ENCODE measurements around the gene KCNJ15. TPM values are rescaled to one million over a fixed set of nuclear protein-coding genes. Genes with fewer than 3 reads are reported as not detected.

The KCNJ15 gene
- total RNA-seq, 1 donor from 2014 or later: 0.97 TPM

GRCh38 chr21:38299671-38300070, 42.9 kb downstream of the KCNJ15 start:
- peaks cover 2% of the 10 kb centered on the region for H3K27me3 Mint-ChIP-seq (ENCODE audit: unreplicated experiment)
- H3K4me1 Mint-ChIP-seq (ENCODE audit: unreplicated experiment): peaks cover 61% of the 10 kb centered on the region
- no peak for DNase-seq (ENCODE audit: low spot score)
- TF ChIP-seq CTCF (IDR thresholded peaks at IDR 0.05; ENCODE audit: unreplicated experiment): no peak
- H3K4me3 Mint-ChIP-seq (ENCODE audit: unreplicated experiment): no peak overlapping the region
- H3K27ac Mint-ChIP-seq (ENCODE audit: unreplicated experiment): no peak overlapping the region
- no peaks in the 10 kb centered on the region for H3K36me3 Mint-ChIP-seq (ENCODE audit: low read depth, unreplicated experiment)
- H3K9me3 Mint-ChIP-seq (ENCODE audit: unreplicated experiment): no peaks in the 10 kb centered on the region

GRCh38 chr21:38300141-38300578, 43.4 kb downstream of the KCNJ15 start:
- H3K27ac Mint-ChIP-seq (ENCODE audit: unreplicated experiment): no peak overlapping the region

GRCh38 chr21:38301321-38302214, 44.8 kb downstream of the KCNJ15 start:
- Mint-ChIP-seq H3K4me1 (ENCODE audit: unreplicated experiment) (peaks cover 50% of the 10 kb centered on the region), H3K27ac (ENCODE audit: unreplicated experiment) (peak overlapping the region; percentile 58), H3K27me3 (ENCODE audit: unreplicated experiment) (peaks cover 3% of the 10 kb centered on the region), H3K9me3 (ENCODE audit: unreplicated experiment) (no peaks in the 10 kb centered on the region), H3K36me3 (ENCODE audit: low read depth, unreplicated experiment) (no peaks in the 10 kb centered on the region), H3K4me3 (ENCODE audit: unreplicated experiment) (peak overlapping the region; percentile 62)
- no peak for TF ChIP-seq CTCF (IDR thresholded peaks at IDR 0.05; ENCODE audit: unreplicated experiment)
- DNase-seq (ENCODE audit: low spot score): no peak

More at GRCh38 chr21:38300141-38300578, 43.4 kb downstream of the KCNJ15 start:
- no peak for TF ChIP-seq CTCF (IDR thresholded peaks at IDR 0.05; ENCODE audit: unreplicated experiment)
- Mint-ChIP-seq H3K9me3 (ENCODE audit: unreplicated experiment) (no peaks in the 10 kb centered on the region), H3K27me3 (ENCODE audit: unreplicated experiment) (peaks cover 3% of the 10 kb centered on the region), H3K4me3 (ENCODE audit: unreplicated experiment) (no peak overlapping the region), H3K36me3 (ENCODE audit: low read depth, unreplicated experiment) (no peaks in the 10 kb centered on the region), H3K4me1 (ENCODE audit: unreplicated experiment) (peaks cover 60% of the 10 kb centered on the region)
- no peak for DNase-seq (ENCODE audit: low spot score)

- Mint-ChIP-seq H3K27me3 (ENCODE audit: unreplicated experiment) (peaks cover 3% of the 10 kb centered on the region), H3K4me3 (ENCODE audit: unreplicated experiment) (no peak overlapping the region), H3K9me3 (ENCODE audit: unreplicated experiment) (no peaks in the 10 kb centered on the region), H3K27ac (ENCODE audit: unreplicated experiment) (no peak overlapping the region), H3K36me3 (ENCODE audit: low read depth, unreplicated experiment) (no peaks in the 10 kb centered on the region), H3K4me1 (ENCODE audit: unreplicated experiment) (peaks cover 37% of the 10 kb centered on the region)
- no peak for DNase-seq (ENCODE audit: low spot score)
- no peak for TF ChIP-seq CTCF (IDR thresholded peaks at IDR 0.05; ENCODE audit: unreplicated experiment)
These were observed 46.5 kb downstream of the KCNJ15 start for GRCh38 chr21:38303300-38303699.

All from endothelial cell (in vitro differentiated cells).